HEK293 (cell line): ENCODE data around the gene CCDC92.

Experiments
- CTCF ChIA-PET: fragments of 350-600 bp; formaldehyde crosslinking; extraction: SDS; loops from one replicate; lab custom pipeline; 2021; ENCODE audit warnings: antibody characterized with exemption; lab: Yijun Ruan, JAX
- POLR2A ChIA-PET: fragments of 300-600 bp; formaldehyde crosslinking; extraction: SDS; loops from one replicate; lab custom pipeline; 2020; ENCODE audit warnings: antibody characterized with exemption, inconsistent platforms; lab: Yijun Ruan, JAX
- H3K27ac ChIP-seq: fragments of 200-500 bp; sonication (Bioruptor generic); 2 replicates; pipeline ENCODE4 v1.5.1; 2014; ENCODE audit warnings: low read depth, low read length, control low read depth, inconsistent platforms; ENCODE audit errors: extremely low read depth
- H3K36me3 ChIP-seq, 2 experiments: fragments of 200-500 bp in 1 of 2; sonication (Bioruptor generic) in 1 of 2; 1 replicate in 1 of 2; 2 replicates in 1 of 2; pipeline ENCODE4 v1.5.1; 2014 to 2017; ENCODE audit warnings: inconsistent platforms in 2 of 2, low read length in 2 of 2; ENCODE audit not compliant: control insufficient read depth in 2 of 2, insufficient read depth in 1 of 2
- H3K4me1 ChIP-seq: fragments of 200-500 bp; sonication (Bioruptor generic); 2 replicates; pipeline ENCODE4 v1.5.1; 2014; ENCODE audit warnings: mild to moderate bottlenecking, low read length, inconsistent platforms; ENCODE audit not compliant: control insufficient read depth, insufficient read depth
- H3K4me3 ChIP-seq: 2 replicates; pipeline ENCODE4 v1.5.1; 2011; ENCODE audit warnings: low read depth, mild to moderate bottlenecking, control low read depth, low read length, moderate library complexity
- H3K9me3 ChIP-seq: fragments of 200-500 bp; sonication (Bioruptor generic); 2 replicates; pipeline ENCODE4 v1.5.1; 2014; ENCODE audit warnings: low read depth, low read length, inconsistent platforms; ENCODE audit not compliant: control insufficient read depth, insufficient read depth
- EGR2 ChIP-seq: fragments of 450-650 bp; formaldehyde crosslinking; IDR thresholded peaks from 2 replicates; pipeline ENCODE4 v1.5.1; 2016; ENCODE audit warnings: low read depth, missing biosample characterization, missing genetic modification characterization
- GLI4 ChIP-seq: fragments of 450-650 bp; formaldehyde crosslinking; IDR thresholded peaks from 2 replicates; pipeline ENCODE4 v1.5.1; 2016; ENCODE audit warnings: missing biosample characterization, missing genetic modification characterization
- HOXD13 ChIP-seq: sonication (generic); formaldehyde crosslinking; IDR thresholded peaks from 2 replicates; pipeline ENCODE4 v1.8.0; 2022; ENCODE audit warnings: missing genetic modification reagents, borderline replicate concordance
- IKZF3 ChIP-seq: fragments of 450-650 bp; IDR thresholded peaks from 2 replicates; pipeline ENCODE4 v1.5.0; 2018; ENCODE audit warnings: missing biosample characterization, mild to moderate bottlenecking, missing genetic modification characterization, moderate library complexity
- INSM2 ChIP-seq: fragments of 450-650 bp; formaldehyde crosslinking; IDR thresholded peaks from 2 replicates; pipeline ENCODE4 v1.5.1; 2016; ENCODE audit warnings: missing biosample characterization, missing genetic modification characterization
- KLF8 ChIP-seq: fragments of 450-650 bp; formaldehyde crosslinking; IDR thresholded peaks from 2 replicates; pipeline ENCODE4 v1.5.1; 2016; ENCODE audit warnings: missing biosample characterization, missing genetic modification characterization
- PRDM1 ChIP-seq: fragments of 450-650 bp; formaldehyde crosslinking; IDR thresholded peaks from 2 replicates; pipeline ENCODE4; 2016; ENCODE audit warnings: missing biosample characterization, missing genetic modification characterization
- PRDM4 ChIP-seq: fragments of 450-650 bp; formaldehyde crosslinking; IDR thresholded peaks from 2 replicates; pipeline ENCODE4 v1.5.1; 2017; ENCODE audit warnings: missing biosample characterization, missing genetic modification characterization
- SP3 ChIP-seq: fragments of 450-650 bp; formaldehyde crosslinking; IDR thresholded peaks from 2 replicates; pipeline ENCODE4 v1.5.1; 2016; ENCODE audit warnings: missing biosample characterization, missing genetic modification characterization
- SP7 ChIP-seq: fragments of 450-650 bp; formaldehyde crosslinking; IDR thresholded peaks from 2 replicates; pipeline ENCODE4 v1.5.1; 2016; ENCODE audit warnings: missing biosample characterization, missing genetic modification characterization
- ZFHX2 ChIP-seq: fragments of 450-650 bp; formaldehyde crosslinking; conservative IDR thresholded peaks from 2 replicates; pipeline ENCODE4 v1.5.1; 2016; ENCODE audit warnings: missing biosample characterization, missing genetic modification characterization
- ZFP37 ChIP-seq: fragments of 450-650 bp; formaldehyde crosslinking; IDR thresholded peaks from 2 replicates; pipeline ENCODE4 v1.5.1; 2016; ENCODE audit warnings: missing biosample characterization, missing genetic modification characterization
- ZFP69B ChIP-seq: fragments of 450-650 bp; formaldehyde crosslinking; IDR thresholded peaks from 2 replicates; pipeline ENCODE4 v1.5.1; 2016; ENCODE audit warnings: missing biosample characterization, missing genetic modification characterization
- ZIC2 ChIP-seq: fragments of 450-650 bp; formaldehyde crosslinking; IDR thresholded peaks from 2 replicates; pipeline ENCODE4 v1.5.1; 2016; ENCODE audit warnings: missing biosample characterization, missing genetic modification characterization
- ZNF174 ChIP-seq: fragments of 450-650 bp; formaldehyde crosslinking; IDR thresholded peaks from 2 replicates; pipeline ENCODE4 v1.5.0; 2017; ENCODE audit warnings: missing biosample characterization, mild to moderate bottlenecking, missing genetic modification characterization
- ZNF19 ChIP-seq: fragments of 450-650 bp; formaldehyde crosslinking; IDR thresholded peaks from 2 replicates; pipeline ENCODE4; 2016; ENCODE audit warnings: missing biosample characterization, missing genetic modification characterization, low read depth
- ZNF292 ChIP-seq: fragments of 450-650 bp; formaldehyde crosslinking; IDR thresholded peaks from 2 replicates; pipeline ENCODE4 v1.5.1; 2016; ENCODE audit warnings: low read depth, missing biosample characterization, missing genetic modification characterization, borderline replicate concordance
- ZNF350 ChIP-seq: fragments of 450-650 bp; formaldehyde crosslinking; IDR thresholded peaks from 2 replicates; pipeline ENCODE4 v1.5.0; 2017; ENCODE audit warnings: missing biosample characterization, mild to moderate bottlenecking, missing genetic modification characterization
- ZNF398 ChIP-seq: fragments of 450-650 bp; formaldehyde crosslinking; IDR thresholded peaks from 2 replicates; pipeline ENCODE4 v1.5.1; 2017; ENCODE audit warnings: missing biosample characterization, missing genetic modification characterization
- ZNF530 ChIP-seq: fragments of 450-650 bp; formaldehyde crosslinking; IDR thresholded peaks from 2 replicates; pipeline ENCODE4 v1.5.1; 2016; ENCODE audit warnings: low read depth, missing biosample characterization, missing genetic modification characterization
- ZNF544 ChIP-seq: fragments of 450-650 bp; formaldehyde crosslinking; IDR thresholded peaks from 2 replicates; pipeline ENCODE4 v1.5.0; 2017; ENCODE audit warnings: missing biosample characterization, missing genetic modification characterization
- ZNF623 ChIP-seq: fragments of 450-650 bp; formaldehyde crosslinking; IDR thresholded peaks from 2 replicates; pipeline ENCODE4 v1.5.1; 2016; ENCODE audit warnings: missing biosample characterization, missing genetic modification characterization
- ZNF768 ChIP-seq: fragments of 450-650 bp; formaldehyde crosslinking; IDR thresholded peaks from 2 replicates; pipeline ENCODE4 v1.5.1; 2018; ENCODE audit warnings: missing biosample characterization, mild to moderate bottlenecking, missing genetic modification characterization
- ZNF776 ChIP-seq: fragments of 450-650 bp; formaldehyde crosslinking; IDR thresholded peaks from 2 replicates; pipeline ENCODE4 v1.5.0; 2017; ENCODE audit warnings: missing biosample characterization, missing genetic modification characterization, borderline replicate concordance
- ZNF843 ChIP-seq: fragments of 450-650 bp; formaldehyde crosslinking; IDR thresholded peaks from 2 replicates; pipeline ENCODE4 v1.5.1; 2016; ENCODE audit warnings: missing biosample characterization, missing genetic modification characterization
- ZSCAN23 ChIP-seq: fragments of 450-650 bp; formaldehyde crosslinking; IDR thresholded peaks from 2 replicates; pipeline ENCODE4 v1.5.1; 2016; ENCODE audit warnings: missing biosample characterization, missing genetic modification characterization

The CCDC92 gene

GRCh38 chr12:123919980-123920360 is 52.7 kb downstream of the CCDC92 start (continued):
- TF ChIP-seq ZFHX2, result no peak
- no peak for TF ChIP-seq HOXD13 (CRISPR knock-in tag)
- TF ChIP-seq ZFP37 (tag by site-specific recombination), result no peak
- TF ChIP-seq GLI4 (tag by site-specific recombination), result no peak
- TF ChIP-seq IKZF3 (tag by site-specific recombination), result no peak
- no peak for TF ChIP-seq KLF8

- Histone ChIP-seq H3K4me3 (no peak overlapping the region), H3K9me3 (no peaks in the 10 kb centered on the region), H3K36me3 (no peaks in the 10 kb centered on the region), H3K27ac (no peak overlapping the region), H3K4me1 (no peaks in the 10 kb centered on the region)
- ChIA-PET POLR2A (no interaction called here), CTCF (interaction anchor here (2.1 kb wide), 1 partner anchor 11 kb away, joined by 12 read pairs; no protein-coding TSS in a partner anchor)
- TF ChIP-seq ZNF292 (tag by site-specific recombination), result no peak
- no peak for TF ChIP-seq ZNF544 (tag by site-specific recombination)
- TF ChIP-seq PRDM1 (tag by site-specific recombination), result no peak
- TF ChIP-seq ZIC2 (tag by site-specific recombination), result peak; percentile 37; the same call in 1 of the 2 replicates
- no peak for TF ChIP-seq ZNF174 (tag by site-specific recombination)
Observed at GRCh38 chr12:123917337-123917850, 55.2 kb downstream of the CCDC92 start.

GRCh38 chr12:123916729-123917128 is 55.9 kb downstream of the CCDC92 start:
- no peak overlapping the region for H3K4me3 ChIP-seq
- H3K4me1 ChIP-seq, result no peaks in the 10 kb centered on the region
- H3K9me3 ChIP-seq, result no peaks in the 10 kb centered on the region
- H3K27ac ChIP-seq, result no peak overlapping the region
- no peaks in the 10 kb centered on the region for H3K36me3 ChIP-seq
- ChIA-PET POLR2A (no interaction called here), CTCF (interaction anchor here (0.5 to 2.1 kb wide), 2 partner anchors 11 to 117 kb away, joined by 3 to 12 read pairs; no protein-coding TSS in a partner anchor)
- TF ChIP-seq ZNF530 (tag by site-specific recombination) (no peak), ZNF843 (tag by site-specific recombination) (no peak), EGR2 (tag by site-specific recombination) (peak; percentile 57; the same call in 1 of the 2 replicates), ZNF623 (no peak), SP7 (tag by site-specific recombination) (peak; percentile 29; the same call in 1 of the 2 replicates), ZSCAN23 (tag by site-specific recombination) (no peak), ZNF174 (tag by site-specific recombination) (no peak), INSM2 (tag by site-specific recombination) (no peak), ZNF776 (tag by site-specific recombination) (no peak), SP3 (tag by site-specific recombination) (0 out of 2 replicates have a peak, but pooled peaks have one; percentile 15), PRDM4 (tag by site-specific recombination) (no peak), ZNF350 (tag by site-specific recombination) (no peak), ZFP69B (tag by site-specific recombination) (no peak), ZNF398 (tag by site-specific recombination) (no peak), ZNF19 (tag by site-specific recombination) (no peak), ZNF768 (tag by site-specific recombination) (no peak)
